HEK293 (cell line): ENCODE data around the gene CCL28.

Experiments used
- ZFP37 ChIP-seq: fragments of 450-650 bp; formaldehyde crosslinking; IDR thresholded peaks from 2 replicates; pipeline ENCODE4 v1.5.1; 2016; ENCODE audit warnings: missing biosample characterization, missing genetic modification characterization
- ZNF114 ChIP-seq: fragments of 450-650 bp; formaldehyde crosslinking; IDR thresholded peaks from 2 replicates; pipeline ENCODE4 v1.5.0; 2017; ENCODE audit warnings: missing biosample characterization, missing genetic modification characterization
- ZNF311 ChIP-seq: fragments of 450-650 bp; formaldehyde crosslinking; IDR thresholded peaks from 2 replicates; pipeline ENCODE4 v1.5.1; 2017; ENCODE audit warnings: missing biosample characterization, missing genetic modification characterization, borderline replicate concordance
- TF ChIP-seq, protein P1 (sequence below): fragments of 450-650 bp; formaldehyde crosslinking; IDR thresholded peaks from 2 replicates; pipeline ENCODE4 v1.5.1; 2016; ENCODE audit warnings: missing biosample characterization, missing genetic modification characterization

GRCh38 chr5:43409809-43410271, 2.4 kb downstream of the CCL28 start:
- no peak for TF ChIP-seq ZNF311
- TF ChIP-seq, protein P1, sequence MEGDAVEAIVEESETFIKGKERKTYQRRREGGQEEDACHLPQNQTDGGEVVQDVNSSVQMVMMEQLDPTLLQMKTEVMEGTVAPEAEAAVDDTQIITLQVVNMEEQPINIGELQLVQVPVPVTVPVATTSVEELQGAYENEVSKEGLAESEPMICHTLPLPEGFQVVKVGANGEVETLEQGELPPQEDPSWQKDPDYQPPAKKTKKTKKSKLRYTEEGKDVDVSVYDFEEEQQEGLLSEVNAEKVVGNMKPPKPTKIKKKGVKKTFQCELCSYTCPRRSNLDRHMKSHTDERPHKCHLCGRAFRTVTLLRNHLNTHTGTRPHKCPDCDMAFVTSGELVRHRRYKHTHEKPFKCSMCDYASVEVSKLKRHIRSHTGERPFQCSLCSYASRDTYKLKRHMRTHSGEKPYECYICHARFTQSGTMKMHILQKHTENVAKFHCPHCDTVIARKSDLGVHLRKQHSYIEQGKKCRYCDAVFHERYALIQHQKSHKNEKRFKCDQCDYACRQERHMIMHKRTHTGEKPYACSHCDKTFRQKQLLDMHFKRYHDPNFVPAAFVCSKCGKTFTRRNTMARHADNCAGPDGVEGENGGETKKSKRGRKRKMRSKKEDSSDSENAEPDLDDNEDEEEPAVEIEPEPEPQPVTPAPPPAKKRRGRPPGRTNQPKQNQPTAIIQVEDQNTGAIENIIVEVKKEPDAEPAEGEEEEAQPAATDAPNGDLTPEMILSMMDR (tag by site-specific recombination): no peak
- no peak for TF ChIP-seq ZNF114 (tag by site-specific recombination)
- no peak for TF ChIP-seq ZFP37 (tag by site-specific recombination)
